HepG2 (cell line): ENCODE data around the gene PLEKHA8. TPM values are rescaled to one million over a fixed set of nuclear protein-coding genes. Genes with fewer than 3 reads are reported as not detected.
A peak's percentile ranks its signal among the peaks of the same experiment; 100 is the strongest.

Experiments used
- CREBL2 ChIP-seq: sonication (generic); formaldehyde crosslinking; IDR thresholded peaks from 2 replicates; pipeline ENCODE4 v1.8.1; 2023; ENCODE audit warnings: missing genetic modification reagents, mild to moderate bottlenecking, borderline replicate concordance
- DMTF1 ChIP-seq: sonication (generic); formaldehyde crosslinking; IDR thresholded peaks from 2 replicates; pipeline ENCODE4 v1.4.0; 2020; ENCODE audit warnings: mild to moderate bottlenecking, missing genetic modification reagents
- FOXK1 ChIP-seq: sonication (generic); formaldehyde crosslinking; IDR thresholded peaks from 2 replicates; pipeline ENCODE4 v1.4.0; 2020; ENCODE audit warnings: low read depth, missing genetic modification reagents, borderline replicate concordance
- GTF2F1 ChIP-seq: fragments of 150-350 bp; IDR thresholded peaks from 2 replicates; pipeline ENCODE4 v1.6.1; 2014; ENCODE audit warnings: low read length
- HMGA1 ChIP-seq: sonication (generic); formaldehyde crosslinking; conservative IDR thresholded peaks from 2 replicates; pipeline ENCODE4 v1.4.0; 2020; ENCODE audit warnings: missing genetic modification reagents
- JDP2 ChIP-seq: sonication (generic); formaldehyde crosslinking; IDR thresholded peaks from 2 replicates; pipeline ENCODE4 v1.8.1; 2022; ENCODE audit warnings: missing genetic modification reagents, borderline replicate concordance
- NR2F2 ChIP-seq: IDR thresholded peaks from 2 replicates; pipeline ENCODE4 v1.6.1; 2012; ENCODE audit warnings: low read depth, inconsistent platforms, borderline replicate concordance
- POLR2G ChIP-seq: fragments of 200-400 bp; formaldehyde crosslinking; IDR thresholded peaks from 2 replicates; pipeline ENCODE4 v1.6.1; 2018; ENCODE audit warnings: mild to moderate bottlenecking, low read depth, low read length, moderate library complexity
- RAD51 ChIP-seq: fragments of 450-650 bp; IDR thresholded peaks from 2 replicates; pipeline ENCODE4 v1.6.1; 2016; ENCODE audit warnings: borderline replicate concordance
- SALL1 ChIP-seq: sonication (generic); formaldehyde crosslinking; IDR thresholded peaks from 2 replicates; pipeline ENCODE4 v1.8.0; 2022; ENCODE audit warnings: mild to moderate bottlenecking, missing genetic modification reagents
- SALL2 ChIP-seq: sonication (generic); formaldehyde crosslinking; IDR thresholded peaks from 2 replicates; pipeline ENCODE4 v1.8.1; 2023; ENCODE audit warnings: mild to moderate bottlenecking, missing genetic modification reagents, inconsistent platforms
- ZFP36 ChIP-seq: fragments of 150-350 bp; IDR thresholded peaks from 2 replicates; pipeline ENCODE4 v1.6.1; 2018; ENCODE audit warnings: borderline replicate concordance, low read length, low read depth; ENCODE audit not compliant: partially characterized antibody
- ZNF142 ChIP-seq: sonication (generic); formaldehyde crosslinking; IDR thresholded peaks from 2 replicates; pipeline ENCODE4 v1.4.0; 2020; ENCODE audit warnings: missing genetic modification reagents
- ZNF256 ChIP-seq: sonication (generic); formaldehyde crosslinking; conservative IDR thresholded peaks from 2 replicates; pipeline ENCODE4 v1.4.0; 2020; ENCODE audit warnings: missing genetic modification reagents
- ZNF468 ChIP-seq: sonication (generic); formaldehyde crosslinking; IDR thresholded peaks from 2 replicates; pipeline ENCODE4 v1.8.0; 2022; ENCODE audit warnings: mild to moderate bottlenecking, moderate library complexity, missing genetic modification reagents
- ZNF512B ChIP-seq: sonication (generic); formaldehyde crosslinking; IDR thresholded peaks from 2 replicates; pipeline ENCODE4 v1.5.1; 2020; ENCODE audit warnings: missing genetic modification reagents, mild to moderate bottlenecking, borderline replicate concordance
- ZNF737 ChIP-seq: sonication (generic); formaldehyde crosslinking; IDR thresholded peaks from 2 replicates; pipeline ENCODE4 v1.5.0; 2020; ENCODE audit warnings: missing genetic modification reagents, mild to moderate bottlenecking, borderline replicate concordance
- ZNF746 ChIP-seq: sonication (generic); formaldehyde crosslinking; IDR thresholded peaks from 2 replicates; pipeline ENCODE4 v1.8.0; 2022; ENCODE audit warnings: mild to moderate bottlenecking, missing genetic modification reagents
- polyA plus RNA-seq, 8 experiments: library from polyadenylated mRNA; depleted of rRNA in 3 of 8; stranded (reverse) in 7 of 8; unstranded in 1 of 8; fragments of >200 nt; fragmentation: Illumina TruSeq in 4 of 8; extraction: Trizol in 4 of 8; gene quantifications; 2 replicates each; pipeline versions ENCODE4 v1.2.1 to v1.2.3, GENCODE V29; 2011 to 2016; ENCODE audit warnings: low read depth in 4 of 8, missing spikeins in 1 of 8, mixed read lengths in 1 of 8; ENCODE audit not compliant: insufficient read depth in 1 of 8
- total RNA-seq, 5 experiments: library from RNA; depleted of rRNA; stranded (reverse); fragments of >200 nt; fragmentation: Illumina TruSeq; extraction: Trizol; gene quantifications; 2 replicates each; pipeline ENCODE4 v1.2.3, GENCODE V29; 2016; ENCODE audit warnings: low read depth in 1 of 5

The PLEKHA8 gene
- total and polyA plus RNA-seq, 2 of the 13 experiments (the other 11 are each of a cell fraction or from before 2014, with no cell fraction given), result 12.5 to 26.4 TPM

- TF ChIP-seq ZNF142 (CRISPR knock-in tag) (no peak), ZNF746 (CRISPR knock-in tag) (no peak), ZNF256 (CRISPR knock-in tag) (no peak), ZFP36 (no peak), SALL1 (CRISPR knock-in tag) (peak; percentile 69), ZNF468 (no peak), ZNF737 (CRISPR knock-in tag) (no peak), JDP2 (no peak), POLR2G (peak; percentile 64), ZNF512B (CRISPR knock-in tag) (no peak), RAD51 (no peak), SALL2 (no peak), DMTF1 (no peak), GTF2F1 (no peak), FOXK1 (CRISPR knock-in tag) (peak; percentile 68; the same call in 1 of the 2 replicates), HMGA1 (no peak), NR2F2 (0 out of 2 replicates have a peak, but pooled peaks have one; percentile 11), CREBL2 (CRISPR knock-in tag) (no peak)
These were observed 1.8 kb upstream of the PLEKHA8 start, which contains the start of gene FKBP14 (continued) for GRCh38 chr7:30026229-30027064.
